T-helper 9 cell (primary cell): ENCODE data around the gene CD2AP.
"Not testable (repeated sequence)": the region's sequence is repeated elsewhere in the genome, so short reads cannot be mapped to it uniquely, and the experiment has no call there.

Experiments used
- DNase-seq: peaks from one replicate; pipeline ENCODE4 v3.0.0-alpha.2; 2020

The CD2AP gene

GRCh38 chr6:47465117-47465516 lies 12.5 kb upstream of the CD2AP start:
- DNase-seq = no peak

- no peak for DNase-seq
Measured at GRCh38 chr6:47471911-47472310, 5.7 kb upstream of the CD2AP start.

DNA sequence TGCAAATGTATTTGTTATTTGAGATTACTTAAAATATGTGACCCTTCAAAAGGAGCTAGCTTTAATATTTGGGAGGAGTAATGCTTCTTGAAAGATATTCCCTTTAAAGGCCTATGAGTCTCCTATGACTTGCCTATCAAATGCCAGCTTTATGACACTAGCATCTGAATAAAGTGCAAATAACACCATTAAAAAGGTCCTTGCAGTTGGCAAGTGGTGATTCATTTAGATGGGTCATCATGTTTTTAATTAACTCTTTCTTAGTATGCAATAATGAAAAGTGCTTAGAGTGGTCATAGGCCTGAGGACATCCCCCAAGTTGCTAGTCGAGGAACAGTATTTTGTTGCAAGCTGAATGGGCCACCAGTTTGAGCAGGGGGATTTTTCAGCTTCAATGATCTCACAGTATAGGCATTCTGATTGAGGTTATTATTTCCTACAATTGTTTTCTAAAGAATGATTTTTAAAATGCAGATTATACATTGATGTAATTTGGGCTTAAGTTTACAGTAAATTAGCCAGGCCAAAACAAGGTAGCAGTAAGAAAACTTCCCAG lies 3.7 kb upstream of the CD2AP start:
- no peak for DNase-seq

- DNase-seq = no peak
Measured at GRCh38 chr6:47475319-47475816, 2.2 kb upstream of the CD2AP start.

DNA sequence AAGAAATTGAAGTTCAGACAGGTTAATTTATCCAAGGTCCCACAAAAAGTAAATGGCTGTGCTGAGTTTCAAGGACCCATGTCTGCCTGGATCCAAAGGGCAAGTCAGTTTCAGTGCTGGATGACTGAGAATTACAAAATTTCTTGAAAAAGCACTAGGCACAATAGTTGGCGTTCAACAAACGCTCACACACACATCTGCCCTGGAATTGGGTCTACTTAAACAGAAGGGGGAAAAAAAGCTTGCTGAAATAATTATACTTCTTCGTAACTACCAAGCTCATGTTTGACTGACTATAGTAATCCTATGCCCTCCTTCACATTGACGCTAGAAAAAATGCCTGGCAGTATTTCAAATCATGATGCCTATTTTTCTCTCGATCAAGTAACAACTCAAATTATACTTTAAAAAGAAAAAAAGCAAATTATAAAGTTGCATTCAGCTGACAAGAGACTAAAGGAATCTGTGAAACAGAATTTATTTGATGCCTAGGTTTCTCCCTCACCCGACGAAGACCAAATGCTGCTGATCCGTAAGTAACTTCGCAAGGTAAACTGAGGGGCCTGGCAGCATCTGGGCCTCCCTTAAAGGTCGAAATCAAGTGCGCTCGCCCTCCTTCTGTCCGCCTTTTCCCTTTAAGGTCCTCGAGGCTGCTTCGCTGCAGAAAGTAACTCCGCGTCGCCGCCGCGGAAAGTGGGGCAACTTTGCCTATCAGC lies 650 bp upstream of the CD2AP start:
- DNase-seq = no peak

GRCh38 chr6:47478233-47479139 lies 897 bp downstream of the CD2AP start:
- no peak for DNase-seq

GRCh38 chr6:47479140-47479508 lies 1.5 kb downstream of the CD2AP start:
- no peak for DNase-seq

DNA sequence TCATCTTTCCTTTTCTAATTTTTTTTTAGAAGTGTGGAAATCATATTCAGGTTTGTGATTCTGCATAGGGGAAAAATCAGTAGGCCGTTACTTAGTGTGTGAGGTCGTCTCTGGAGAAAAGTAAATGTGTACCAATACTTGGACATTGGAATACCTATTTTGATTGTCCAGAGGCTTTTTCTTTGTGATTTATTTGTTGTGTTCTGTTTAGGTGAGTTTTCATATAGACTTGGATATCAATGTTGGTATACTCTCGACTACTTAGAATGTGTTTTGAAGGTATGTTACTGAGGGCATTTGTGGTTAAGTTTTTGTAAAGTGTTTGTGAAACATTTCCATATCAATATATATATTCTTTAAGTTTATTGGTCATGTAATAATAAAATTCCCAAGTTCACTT lies 2.3 kb downstream of the CD2AP start:
- DNase-seq = no peak

GRCh38 chr6:47481213-47481612 lies 3.6 kb downstream of the CD2AP start:
- not testable (repeated sequence) for DNase-seq

DNA sequence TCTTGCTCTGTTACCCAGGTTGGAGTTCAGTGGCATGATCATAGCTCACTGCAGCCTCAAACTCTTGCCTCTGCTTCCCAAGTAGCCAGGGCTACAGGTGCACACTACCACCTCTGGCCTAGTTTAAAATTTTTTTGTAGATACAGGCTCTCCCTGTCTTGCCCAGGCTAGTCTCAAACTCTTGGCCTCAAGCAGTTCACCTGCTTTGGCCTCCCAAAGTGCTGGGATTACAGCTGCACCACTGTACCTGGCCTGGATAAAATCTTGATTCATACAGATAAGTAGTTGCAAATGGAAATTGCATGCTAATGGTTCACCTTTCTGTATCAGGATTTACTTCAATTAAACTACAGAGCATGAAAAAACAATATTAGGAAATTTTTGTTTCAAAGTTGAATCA lies 4.2 kb downstream of the CD2AP start:
- DNase-seq = no peak

DNA sequence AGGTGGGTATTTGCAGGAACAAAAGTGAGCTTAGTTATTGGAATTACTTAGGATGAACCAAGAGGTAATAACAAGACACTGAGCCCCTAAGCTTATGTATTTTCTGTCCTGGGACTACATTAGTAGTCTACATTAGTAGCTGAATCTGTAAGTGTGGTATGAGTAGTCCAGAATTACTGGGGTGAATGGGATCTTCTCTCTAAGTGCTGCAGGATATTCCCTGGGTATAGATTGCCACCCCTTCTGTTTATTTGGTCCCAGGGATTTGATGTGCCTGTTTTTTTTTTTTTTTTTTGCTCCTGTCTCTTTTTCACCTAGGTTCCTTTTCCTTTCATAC lies 5.9 kb downstream of the CD2AP start:
- DNase-seq = no peak

- DNase-seq = no peak
Measured at GRCh38 chr6:47483853-47484546, 6.4 kb downstream of the CD2AP start.

DNA sequence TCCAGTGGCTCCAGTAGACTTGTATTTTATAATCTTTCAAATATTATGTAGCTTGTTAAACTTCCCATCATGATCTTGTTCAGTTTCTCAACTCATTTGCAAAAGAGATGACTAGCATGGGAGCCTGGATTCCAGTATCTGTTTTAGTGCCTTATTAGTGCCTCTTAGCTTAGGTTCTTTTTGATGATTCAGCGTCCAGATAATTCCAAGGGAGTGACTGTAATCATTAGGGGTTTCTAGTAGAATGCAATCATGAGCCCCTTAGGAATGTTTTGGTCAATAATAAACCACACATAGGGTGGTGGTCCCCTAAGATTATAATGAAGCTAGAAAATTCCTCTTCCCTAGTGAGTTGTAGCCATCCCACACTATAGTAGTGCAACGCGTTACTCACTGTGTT lies 7.0 kb downstream of the CD2AP start:
- DNase-seq = no peak

GRCh38 chr6:47485083-47485482 lies 7.5 kb downstream of the CD2AP start:
- DNase-seq = no peak

DNA sequence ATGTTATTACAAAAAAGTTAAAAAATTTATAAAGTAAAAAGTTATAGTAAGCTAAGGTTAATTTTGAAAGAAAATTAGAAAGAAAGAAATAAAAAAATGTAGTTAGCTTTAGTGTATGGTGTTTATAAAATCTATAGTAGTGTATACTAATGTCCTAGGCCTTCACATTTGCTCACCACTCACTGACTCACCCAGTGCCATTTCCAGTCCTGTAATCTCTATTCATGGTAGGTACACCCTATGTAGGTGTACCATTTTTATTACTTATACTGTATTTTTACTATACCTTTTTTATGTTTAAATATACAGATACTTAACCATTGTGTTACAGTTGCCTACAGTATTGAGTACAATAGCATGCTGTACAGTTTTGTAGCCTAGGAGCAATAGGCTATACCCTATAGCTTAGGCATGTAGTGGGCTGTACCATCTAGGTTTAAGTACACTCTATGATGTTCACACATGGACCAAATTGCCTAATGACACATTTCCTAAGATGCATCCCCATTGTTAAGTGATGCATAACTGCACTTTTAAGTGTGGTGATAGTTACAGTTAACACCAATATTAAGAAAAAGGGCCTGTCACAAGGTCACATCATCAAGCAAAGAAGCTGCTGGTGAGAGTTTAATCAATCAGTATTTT lies 8.0 kb downstream of the CD2AP start:
- DNase-seq = no peak

DNA sequence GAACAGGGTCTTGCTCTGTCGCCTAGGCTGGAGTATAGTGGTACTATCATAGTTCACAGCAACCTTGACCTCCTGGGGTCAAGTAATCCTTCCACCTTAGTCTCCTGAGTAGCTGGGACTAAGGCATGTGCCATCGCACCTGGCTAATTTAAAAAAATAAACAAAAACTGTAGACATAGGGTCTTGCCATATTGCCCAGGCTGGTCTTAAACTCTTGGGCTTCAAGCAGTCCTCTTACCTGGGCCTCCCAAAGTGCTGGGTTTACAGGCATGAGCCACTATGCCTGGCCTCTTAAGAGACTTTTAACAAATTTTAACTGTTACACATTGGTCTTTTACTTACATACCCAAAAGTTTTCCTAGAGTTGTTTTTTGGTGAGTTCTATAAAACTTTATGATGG lies 12.4 kb downstream of the CD2AP start:
- no peak for DNase-seq

- DNase-seq = no peak
Measured at GRCh38 chr6:47490676-47491075, 13.1 kb downstream of the CD2AP start.

DNA sequence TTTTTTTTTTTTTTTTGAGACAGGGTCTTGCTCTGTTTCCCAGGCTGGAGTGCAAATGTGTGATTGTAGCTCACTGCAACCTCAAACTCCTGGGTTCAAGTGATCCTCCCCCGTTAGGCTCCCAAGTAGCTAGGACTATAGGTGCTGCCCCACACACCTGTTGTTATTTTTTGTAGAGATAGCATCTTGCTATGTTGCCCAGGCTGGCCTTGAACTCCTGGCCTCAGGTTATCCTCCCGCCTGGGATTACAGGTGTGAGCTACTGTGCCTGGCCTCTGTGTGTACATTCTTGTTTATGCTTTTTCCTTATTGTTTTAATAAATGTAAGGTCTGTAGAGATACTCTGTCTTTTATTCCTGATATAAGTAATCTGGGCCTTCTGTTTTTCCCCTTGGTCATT lies 14.8 kb downstream of the CD2AP start:
- DNase-seq = no peak

DNA sequence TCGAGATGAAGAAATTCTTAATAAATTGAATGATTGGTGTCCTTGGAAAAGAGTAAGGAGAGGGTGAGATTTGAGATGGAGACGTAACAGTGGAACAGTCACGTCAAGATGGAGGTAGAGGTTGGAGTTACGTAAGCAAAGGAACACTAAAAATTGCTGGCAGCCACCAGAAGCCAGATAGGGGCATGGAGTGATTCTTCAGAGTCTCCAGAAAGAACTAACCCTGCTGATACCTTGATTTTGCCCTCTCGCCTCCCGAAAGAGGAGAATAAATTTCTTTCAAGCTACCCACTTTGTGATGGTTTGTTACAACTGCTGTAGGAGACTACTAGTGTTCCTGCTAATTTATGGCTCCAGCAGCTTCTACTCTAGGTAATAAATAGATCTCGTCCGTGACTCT lies 17.6 kb downstream of the CD2AP start:
- no peak for DNase-seq

DNA sequence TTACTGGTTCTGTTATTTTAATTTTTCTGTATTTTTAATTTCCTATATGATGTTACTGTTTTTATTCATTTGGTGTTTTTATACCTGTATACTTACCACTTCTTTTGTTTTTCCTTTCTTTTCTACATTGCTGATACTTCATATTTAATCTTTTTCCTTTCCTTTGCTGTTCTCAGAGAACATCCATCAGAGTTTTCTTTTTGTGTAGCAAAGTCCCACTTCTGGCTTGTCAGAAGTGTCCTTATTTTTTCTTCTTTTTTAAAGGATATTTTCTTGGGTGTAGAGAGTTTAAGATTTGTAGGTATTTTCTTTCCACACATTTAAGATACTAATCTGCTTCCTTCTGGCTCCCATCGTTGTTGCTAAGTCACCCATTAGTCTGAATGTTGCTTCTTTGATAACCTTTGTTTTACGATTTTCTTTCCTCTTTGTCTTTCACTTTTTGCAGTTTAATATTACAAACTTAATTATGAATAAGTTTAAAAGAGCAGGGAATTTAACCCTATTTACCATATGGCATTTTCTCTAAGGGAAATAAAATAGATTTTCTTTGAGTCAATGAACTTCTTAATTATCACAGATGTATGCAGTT lies 18.5 kb downstream of the CD2AP start:
- DNase-seq = no peak

GRCh38 chr6:47496935-47497579 lies 19.5 kb downstream of the CD2AP start:
- no peak for DNase-seq

DNA sequence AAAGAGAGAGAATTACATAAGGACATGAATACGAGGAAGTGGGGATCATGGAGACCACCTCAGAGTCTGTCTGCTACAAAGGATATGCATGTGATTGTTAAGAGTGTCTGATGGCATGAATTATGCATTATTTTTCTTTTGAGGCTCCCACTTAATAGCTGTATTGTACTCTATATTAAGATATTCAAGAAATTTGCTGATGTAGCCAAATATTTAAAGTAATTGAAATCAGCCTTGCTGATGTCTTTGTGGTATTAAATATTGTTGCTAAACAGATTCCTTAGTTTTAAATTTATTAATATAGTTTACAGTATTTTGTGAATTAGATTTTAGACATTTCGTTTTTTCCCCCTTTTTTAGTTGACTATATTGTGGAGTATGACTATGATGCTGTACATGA lies 25.3 kb downstream of the CD2AP start:
- DNase-seq = no peak
